RWPE1 (cell line): ENCODE data around the gene ARL3.

Experiments used
- CTCF ChIA-PET: fragments of 350-600 bp; sonication (Branson Sonifier 250); formaldehyde crosslinking; extraction: SDS; loops from one replicate; lab custom pipeline; 2021; lab: Yijun Ruan, JAX
- POLR2A ChIA-PET: fragments of 400-600 bp; formaldehyde crosslinking; extraction: SDS; loops from one replicate; lab custom pipeline; 2020; ENCODE audit warnings: antibody characterized with exemption; ENCODE audit not compliant: low non-redundant PET; lab: Yijun Ruan, JAX
- DNase-seq: peaks from one replicate; pipeline ENCODE4 v3.0.0; 2012; ENCODE audit warnings: low spot score
- H3K27ac ChIP-seq: fragments of 450-650 bp; 2 replicates; pipeline ENCODE4 v1.5.1; 2017
- TF ChIP-seq, protein P1 (sequence below): fragments of 450-650 bp; conservative IDR thresholded peaks from 2 replicates; pipeline ENCODE4 v1.5.1; 2017; ENCODE audit warnings: low read depth, mild to moderate bottlenecking

ARL3 gene

DNA sequence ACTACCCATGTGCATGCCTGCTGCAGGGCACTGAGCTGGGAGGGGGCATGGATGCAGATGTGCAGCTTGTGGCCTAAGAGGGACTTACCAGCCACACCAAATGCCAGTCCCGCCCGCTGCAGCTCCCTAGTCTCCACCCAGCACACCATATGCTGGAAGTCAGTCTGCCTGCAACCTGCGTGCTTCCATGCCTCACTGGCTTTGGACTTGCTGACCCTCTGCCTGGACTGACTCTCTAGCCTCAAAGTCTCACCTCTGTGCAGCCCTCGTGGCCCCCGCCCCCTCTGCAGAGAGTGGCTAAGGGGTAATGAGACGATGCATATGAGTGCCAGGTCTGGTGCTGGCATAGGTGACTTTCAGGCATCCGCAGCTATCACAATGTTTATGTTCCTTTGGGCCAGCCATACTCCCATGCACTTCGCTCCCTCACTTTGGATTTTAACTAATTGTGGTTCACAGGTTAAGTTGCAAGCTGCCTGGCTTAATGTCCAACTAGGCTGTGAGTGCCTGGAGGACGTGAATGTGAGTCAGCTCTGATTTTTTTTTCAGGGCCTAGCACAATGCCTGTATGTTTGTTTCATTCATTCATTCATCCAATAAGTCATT is 48.2 kb downstream of the ARL3 start:
- H3K27ac ChIP-seq, result peak overlapping the region; percentile 59
- ChIA-PET POLR2A (no interaction called here), CTCF (interaction anchor here (0.6 to 1.1 kb wide), 2 partner anchors 13 to 43 kb away, joined by 3 to 4 read pairs; no protein-coding TSS in a partner anchor)
- no peak for DNase-seq
- TF ChIP-seq, protein P1, sequence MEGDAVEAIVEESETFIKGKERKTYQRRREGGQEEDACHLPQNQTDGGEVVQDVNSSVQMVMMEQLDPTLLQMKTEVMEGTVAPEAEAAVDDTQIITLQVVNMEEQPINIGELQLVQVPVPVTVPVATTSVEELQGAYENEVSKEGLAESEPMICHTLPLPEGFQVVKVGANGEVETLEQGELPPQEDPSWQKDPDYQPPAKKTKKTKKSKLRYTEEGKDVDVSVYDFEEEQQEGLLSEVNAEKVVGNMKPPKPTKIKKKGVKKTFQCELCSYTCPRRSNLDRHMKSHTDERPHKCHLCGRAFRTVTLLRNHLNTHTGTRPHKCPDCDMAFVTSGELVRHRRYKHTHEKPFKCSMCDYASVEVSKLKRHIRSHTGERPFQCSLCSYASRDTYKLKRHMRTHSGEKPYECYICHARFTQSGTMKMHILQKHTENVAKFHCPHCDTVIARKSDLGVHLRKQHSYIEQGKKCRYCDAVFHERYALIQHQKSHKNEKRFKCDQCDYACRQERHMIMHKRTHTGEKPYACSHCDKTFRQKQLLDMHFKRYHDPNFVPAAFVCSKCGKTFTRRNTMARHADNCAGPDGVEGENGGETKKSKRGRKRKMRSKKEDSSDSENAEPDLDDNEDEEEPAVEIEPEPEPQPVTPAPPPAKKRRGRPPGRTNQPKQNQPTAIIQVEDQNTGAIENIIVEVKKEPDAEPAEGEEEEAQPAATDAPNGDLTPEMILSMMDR, result no peak

DNA sequence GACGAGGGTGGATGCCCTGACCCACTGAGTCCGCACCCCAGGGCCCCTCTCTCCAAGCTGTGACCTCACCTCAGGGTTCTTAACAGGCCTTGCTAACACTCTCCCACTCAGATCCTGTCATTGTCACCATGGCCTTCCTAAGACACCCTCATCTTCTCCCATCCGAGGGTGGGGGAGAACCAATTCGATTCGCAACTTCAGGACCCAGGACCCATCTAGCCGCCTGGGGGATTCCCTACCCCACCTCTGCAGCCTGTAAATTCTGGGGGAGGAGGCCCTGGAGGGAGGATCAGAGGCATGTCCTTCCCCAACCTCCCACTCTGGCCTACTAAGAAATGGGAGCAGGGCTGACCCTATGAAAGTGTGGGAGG is 52.6 kb downstream of the ARL3 start:
- H3K27ac ChIP-seq, result peak overlapping the region; percentile 82
- TF ChIP-seq, protein P1, result no peak
- no peak for DNase-seq
- CTCF ChIA-PET, result interaction anchor here (1.5 kb wide), 1 partner anchor 17 kb away, joined by 6 read pairs; no protein-coding TSS in a partner anchor
- POLR2A ChIA-PET, result no interaction called here

DNA sequence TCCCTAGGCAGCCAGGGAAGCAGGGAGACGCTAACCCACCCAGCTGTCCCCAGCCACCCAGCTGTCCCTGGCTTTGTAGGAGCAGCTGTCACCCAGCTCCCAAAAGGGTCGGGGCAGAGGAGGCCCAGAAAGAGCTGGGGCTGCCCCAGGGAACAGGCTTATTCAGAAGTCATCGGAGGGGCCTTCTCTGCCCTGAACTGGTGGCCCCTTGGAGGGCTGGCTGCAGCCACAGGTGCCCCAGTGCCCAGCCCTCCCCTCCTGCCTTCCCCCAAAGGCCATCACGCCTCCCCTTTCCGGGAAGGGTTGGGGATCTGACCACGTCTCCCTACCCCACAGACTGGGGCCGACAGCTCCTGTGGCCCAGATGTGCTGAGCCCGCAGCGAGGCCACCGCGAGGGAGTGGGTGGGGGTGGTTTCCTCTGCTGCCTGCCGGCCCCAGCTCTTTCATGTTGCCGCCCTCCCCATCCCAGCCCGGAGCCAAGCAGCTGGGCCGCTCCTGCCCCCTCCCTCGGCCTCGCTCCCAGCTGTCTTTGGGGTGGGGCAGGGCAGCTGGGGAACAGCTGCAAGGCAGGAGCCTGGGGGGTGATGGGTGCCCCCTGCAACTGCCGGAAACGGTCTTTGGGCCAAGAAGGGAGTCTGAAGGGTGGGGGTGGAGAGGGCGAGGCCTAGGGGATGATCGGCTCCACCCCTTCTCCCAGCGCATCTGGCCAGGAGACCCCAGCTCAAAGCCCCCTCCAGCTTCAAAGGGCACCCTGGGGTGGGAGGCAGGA is 53.1 kb downstream of the ARL3 start:
- no peak for DNase-seq
- H3K27ac ChIP-seq, result peak overlapping the region; percentile 82
- TF ChIP-seq, protein P1, result no peak
- POLR2A ChIA-PET, result no interaction called here
- CTCF ChIA-PET, result interaction anchor here (1.0 to 1.5 kb wide), 2 partner anchors 16 to 17 kb away, joined by 3 to 6 read pairs; no protein-coding TSS in a partner anchor

DNA sequence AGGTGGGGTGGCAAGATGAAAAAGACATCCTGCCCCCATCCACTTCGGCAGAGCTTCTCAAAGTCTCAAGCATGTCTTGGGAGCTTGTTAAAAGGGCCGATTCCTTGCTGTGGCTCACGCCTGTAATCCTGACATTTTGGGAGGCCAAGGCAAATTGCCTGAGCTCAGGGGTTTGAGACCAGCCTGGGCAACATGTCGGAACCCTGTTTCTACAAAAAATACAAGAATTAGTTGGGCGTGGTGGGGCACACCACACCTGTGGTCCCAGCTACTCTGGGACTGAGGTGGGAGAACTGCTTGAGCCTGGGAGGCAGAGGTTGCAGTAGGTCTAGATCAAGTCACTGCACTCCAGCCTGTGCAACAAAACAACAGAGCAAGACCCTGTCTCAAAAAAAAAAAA is 55.4 kb downstream of the ARL3 start:
- H3K27ac ChIP-seq, result peak overlapping the region; percentile 82
- DNase-seq, result no peak
- CTCF ChIA-PET, result interaction anchor here (0.7 kb wide), 2 partner anchors 12 to 258 kb away, joined by 3 to 4 read pairs; no protein-coding TSS in a partner anchor
- TF ChIP-seq, protein P1, result no peak
- POLR2A ChIA-PET, result interaction anchor here (1.5 kb wide), 1 partner anchor 13 kb away, joined by 3 read pairs; no protein-coding TSS in a partner anchor

DNA sequence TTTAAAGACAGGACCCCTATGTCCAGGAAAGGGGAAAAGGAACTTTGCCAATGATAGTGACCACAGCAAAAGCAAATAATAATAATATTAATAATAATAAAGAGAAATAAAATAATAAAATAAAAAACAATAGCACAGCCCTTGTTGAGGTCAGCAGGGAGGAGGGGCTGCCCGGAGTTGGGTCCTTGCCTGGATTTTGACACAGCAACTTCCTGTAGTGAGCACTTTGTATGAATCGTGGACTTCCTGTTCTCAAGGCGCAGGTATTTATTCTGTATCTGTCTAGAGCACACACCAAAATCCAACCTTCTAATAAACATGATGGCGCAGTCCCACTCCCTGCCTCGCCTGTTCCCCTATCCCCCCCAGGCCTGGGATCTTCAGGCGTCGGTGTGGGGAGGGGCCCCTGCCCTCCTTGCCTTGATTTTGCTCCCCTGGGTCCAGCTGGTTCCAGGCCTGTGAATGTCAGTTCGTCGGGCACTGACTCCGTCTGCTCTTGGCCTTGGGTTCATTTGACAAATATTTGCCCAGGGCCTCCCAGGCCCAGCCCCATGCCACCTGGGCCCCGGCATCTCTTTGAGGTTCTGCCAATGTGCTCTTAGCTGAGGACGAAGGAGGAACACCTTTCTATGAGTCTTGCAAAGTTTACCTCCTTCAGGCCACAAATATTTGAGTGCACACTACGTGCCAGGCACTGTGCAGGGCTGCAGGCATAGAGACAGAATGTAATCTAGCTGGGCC is 56.0 kb downstream of the ARL3 start:
- ChIA-PET POLR2A (interaction anchor here (1.5 kb wide), 1 partner anchor 12 kb away, joined by 3 read pairs; no protein-coding TSS in a partner anchor), CTCF (interaction anchor here (0.7 kb wide), 2 partner anchors 12 to 257 kb away, joined by 3 to 4 read pairs; no protein-coding TSS in a partner anchor)
- TF ChIP-seq, protein P1, result no peak
- no peak for DNase-seq
- H3K27ac ChIP-seq, result peak overlapping the region; percentile 82

DNA sequence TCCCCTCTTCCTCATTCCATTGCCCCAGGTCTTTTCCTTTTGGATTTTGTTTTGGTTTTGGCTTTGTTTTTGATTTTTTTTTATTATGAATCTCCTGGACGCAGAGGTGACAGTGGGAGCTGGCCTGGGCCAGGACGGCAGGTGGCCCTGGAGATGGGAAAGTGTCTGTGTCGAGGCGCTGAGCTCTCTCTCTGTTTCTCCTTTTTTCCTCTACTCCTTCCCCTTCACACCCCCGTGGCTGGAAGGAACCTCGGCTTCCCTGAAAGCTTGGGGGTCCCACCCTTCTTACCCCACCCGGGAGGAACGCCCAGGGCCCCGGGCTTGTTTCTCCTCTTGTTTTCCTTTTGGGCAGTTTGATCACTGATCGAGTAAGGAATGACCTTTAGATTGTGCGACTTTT is 56.7 kb downstream of the ARL3 start:
- TF ChIP-seq, protein P1, result no peak
- peak overlapping the region; percentile 82 for H3K27ac ChIP-seq
- POLR2A ChIA-PET, result interaction anchor here (0.7 kb wide), 1 partner anchor 13 kb away, joined by 3 read pairs; the partner anchor contains the start of gene TRIM8

More for the DNA sequence above, 56.7 kb downstream of the ARL3 start:
- CTCF ChIA-PET, result no interaction called here
- DNase-seq, result no peak
